IPS-NIHi11 (cell line): ENCODE data around the gene KRT74.

ENCODE experiments used
- DNase-seq: peaks from one replicate; pipeline ENCODE4 v3.0.0; 2012; ENCODE audit warnings: mixed read lengths, low spot score

Gene KRT74

GRCh38 chr12:52519826-52520662, 53.6 kb downstream of the KRT74 start, which contains the start of gene KRT5:
KRT5 (minus strand) TSS chr12:52520394; CDS start chr12:52520296, 98 bp downstream.
- no peak for DNase-seq

- no peak for DNase-seq
These were observed 54.3 kb downstream of the KRT74 start for GRCh38 chr12:52519387-52519703.

GRCh38 chr12:52518574-52519386, 54.9 kb downstream of the KRT74 start:
- no peak for DNase-seq

- DNase-seq, result no peak
These were observed 55.8 kb downstream of the KRT74 start for GRCh38 chr12:52517888-52518287.

GRCh38 chr12:52517005-52517835, 56.4 kb downstream of the KRT74 start:
- DNase-seq, result no peak

- DNase-seq, result no peak
These were observed 57.5 kb downstream of the KRT74 start for GRCh38 chr12:52515927-52516831.
